Measurements from ENCODE around the gene AGBL4.

Gene AGBL4

GRCh38 chr1:48947761-48948537, 1075.8 kb downstream of the AGBL4 start:
- DNase-seq (ENCODE audit: low read depth in 2 of 3, low spot score in 2 of 3), result no peak

GRCh38 chr1:48946070-48946469, 1077.7 kb downstream of the AGBL4 start:
- DNase-seq (ENCODE audit: low read depth in 2 of 3, low spot score in 2 of 3), result no peak

GRCh38 chr1:48944811-48945210, 1078.9 kb downstream of the AGBL4 start:
- no peak for DNase-seq (ENCODE audit: low read depth in 2 of 3, low spot score in 2 of 3)

- no peak for DNase-seq (ENCODE audit: low read depth in 2 of 3, low spot score in 2 of 3)
Observed at GRCh38 chr1:48943826-48944225, 1079.9 kb downstream of the AGBL4 start.

GRCh38 chr1:48943393-48943792, 1080.4 kb downstream of the AGBL4 start:
- no peak for DNase-seq (ENCODE audit: low read depth in 2 of 3, low spot score in 2 of 3)

GRCh38 chr1:48940962-48941732, 1082.6 kb downstream of the AGBL4 start:
- DNase-seq (ENCODE audit: low read depth in 2 of 3, low spot score in 2 of 3), result no peak

GRCh38 chr1:48940354-48940753, 1083.4 kb downstream of the AGBL4 start:
- no peak for DNase-seq (ENCODE audit: low read depth in 2 of 3, low spot score in 2 of 3)

GRCh38 chr1:48939828-48940227, 1083.9 kb downstream of the AGBL4 start:
- DNase-seq (ENCODE audit: low read depth in 2 of 3, low spot score in 2 of 3), result no peak

GRCh38 chr1:48939042-48939441, 1084.7 kb downstream of the AGBL4 start:
- no peak for DNase-seq (ENCODE audit: low read depth in 2 of 3, low spot score in 2 of 3)

- DNase-seq (ENCODE audit: low read depth in 2 of 3, low spot score in 2 of 3), result no peak
Observed at GRCh38 chr1:48937732-48938131, 1086.0 kb downstream of the AGBL4 start.

GRCh38 chr1:48936436-48936835, 1087.3 kb downstream of the AGBL4 start:
- no peak for DNase-seq (ENCODE audit: low read depth in 2 of 3, low spot score in 2 of 3)

GRCh38 chr1:48932366-48932765, 1091.4 kb downstream of the AGBL4 start:
- no peak for DNase-seq (ENCODE audit: low read depth in 2 of 3, low spot score in 2 of 3)

- no peak for DNase-seq (ENCODE audit: low read depth in 2 of 3, low spot score in 2 of 3)
Observed at GRCh38 chr1:48931506-48932192, 1092.1 kb downstream of the AGBL4 start.

- DNase-seq (ENCODE audit: low read depth in 2 of 3, low spot score in 2 of 3), result no peak
Observed at GRCh38 chr1:48930011-48930410, 1093.7 kb downstream of the AGBL4 start.

- DNase-seq (ENCODE audit: low read depth in 2 of 3, low spot score in 2 of 3), result no peak
Observed at GRCh38 chr1:48924099-48924498, 1099.7 kb downstream of the AGBL4 start.

GRCh38 chr1:48923116-48923515, 1100.6 kb downstream of the AGBL4 start:
- DNase-seq (ENCODE audit: low read depth in 2 of 3, low spot score in 2 of 3), result no peak

- DNase-seq (ENCODE audit: low read depth in 2 of 3, low spot score in 2 of 3), result no peak
Observed at GRCh38 chr1:48920851-48921250, 1102.9 kb downstream of the AGBL4 start.

- DNase-seq (ENCODE audit: low read depth in 2 of 3, low spot score in 2 of 3), result no peak
Observed at GRCh38 chr1:48917901-48918603, 1105.7 kb downstream of the AGBL4 start.

- no peak for DNase-seq (ENCODE audit: low read depth in 2 of 3, low spot score in 2 of 3)
Observed at GRCh38 chr1:48917070-48917454, 1106.7 kb downstream of the AGBL4 start.

GRCh38 chr1:48916130-48917069, 1107.4 kb downstream of the AGBL4 start:
- DNase-seq (ENCODE audit: low read depth in 2 of 3, low spot score in 2 of 3), result no peak

All from activated CD8-positive, alpha-beta memory T cell treated with anti-CD3 and anti-CD28 coated beads for 48 hours (primary cell).